Activated CD4-positive, alpha-beta T cell treated with anti-CD3 and anti-CD28 coated beads, Interleukin-2, amount 50 U/mL, for 1 hour (primary cell): ENCODE data around the gene LRRC47.
A peak's percentile ranks its signal among the peaks of the same experiment; 100 is the strongest.
"Not testable (repeated sequence)": the region's sequence is repeated elsewhere in the genome, so short reads cannot be mapped to it uniquely, and the experiment has no call there.

Experiments
- DNase-seq: peaks from one replicate; pipeline ENCODE4 v3.0.0-alpha.2; 2020

LRRC47 gene

DNA sequence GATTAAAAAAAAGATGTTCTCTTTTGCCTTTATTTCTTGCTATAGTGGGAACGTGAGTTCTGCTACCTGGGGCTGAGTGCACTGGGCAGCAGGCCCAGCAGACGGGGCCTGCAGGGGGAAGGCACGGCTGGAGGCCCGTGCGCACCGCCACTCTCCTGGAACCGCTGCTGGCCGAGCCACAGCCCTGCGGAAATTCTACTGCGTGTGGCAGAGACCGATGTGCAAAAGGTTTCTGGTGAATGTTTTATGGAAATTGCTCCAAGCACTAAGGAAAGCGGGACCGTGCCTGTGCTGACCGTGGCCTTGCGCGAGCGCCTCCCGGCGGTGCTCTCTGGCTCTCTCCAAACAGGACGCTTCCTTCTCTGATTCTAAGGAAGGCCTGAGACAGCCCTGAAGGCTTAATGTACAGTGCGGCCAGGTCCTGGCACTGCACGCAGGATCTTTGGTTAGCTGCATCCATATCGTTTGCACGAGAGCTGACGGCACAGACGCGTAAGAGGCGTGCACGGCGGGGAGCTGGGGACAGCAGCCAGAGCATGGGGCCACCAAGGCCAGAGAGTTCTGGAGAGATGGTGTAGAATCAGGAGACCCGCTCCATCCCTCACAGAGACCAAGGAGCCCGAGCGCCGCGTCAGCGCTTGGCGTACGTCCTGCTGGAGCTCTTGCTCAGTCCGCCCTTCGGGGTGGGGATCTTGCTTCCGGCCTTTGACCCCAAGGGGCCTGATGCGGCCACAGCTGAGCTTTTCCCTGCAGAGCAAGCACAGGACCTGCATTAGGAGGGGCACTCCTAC lies 18.7 kb upstream of the LRRC47 start:
- DNase-seq: no peak

DNA sequence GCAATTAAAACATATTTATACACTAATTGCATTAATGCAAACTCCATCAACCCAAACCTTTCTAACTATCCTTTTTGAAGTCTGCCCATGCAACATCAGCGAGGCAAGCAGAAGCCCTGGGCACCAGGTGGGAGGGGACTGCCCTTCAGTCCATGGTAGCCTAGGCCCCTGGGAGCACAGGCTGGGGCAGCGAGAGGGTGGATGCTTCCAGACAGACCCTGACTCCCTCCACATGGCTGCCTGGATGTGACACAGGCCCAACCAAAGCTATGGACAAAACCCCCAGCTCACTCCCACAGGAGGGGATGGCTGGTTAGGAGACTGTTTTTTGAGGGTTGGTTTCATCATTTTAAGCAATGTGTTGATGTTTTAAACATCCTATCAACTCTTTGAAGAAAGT lies 17.8 kb upstream of the LRRC47 start:
- no peak for DNase-seq

DNA sequence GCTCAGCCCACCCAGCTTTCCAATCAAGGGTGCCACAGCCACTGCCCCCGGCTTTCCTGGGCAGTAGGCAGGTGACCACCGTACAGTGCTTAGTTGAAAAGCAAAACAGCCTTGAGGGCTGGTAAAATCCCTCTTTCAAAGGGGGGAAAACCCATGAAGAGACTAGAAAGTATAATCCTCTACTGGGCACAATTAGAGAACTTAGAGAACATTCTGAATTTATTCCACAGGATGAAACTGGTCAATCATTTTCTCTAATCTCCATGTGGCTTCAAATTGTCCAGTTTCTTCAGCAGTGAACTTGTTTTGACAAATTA lies 15.3 kb upstream of the LRRC47 start:
- no peak for DNase-seq

DNA sequence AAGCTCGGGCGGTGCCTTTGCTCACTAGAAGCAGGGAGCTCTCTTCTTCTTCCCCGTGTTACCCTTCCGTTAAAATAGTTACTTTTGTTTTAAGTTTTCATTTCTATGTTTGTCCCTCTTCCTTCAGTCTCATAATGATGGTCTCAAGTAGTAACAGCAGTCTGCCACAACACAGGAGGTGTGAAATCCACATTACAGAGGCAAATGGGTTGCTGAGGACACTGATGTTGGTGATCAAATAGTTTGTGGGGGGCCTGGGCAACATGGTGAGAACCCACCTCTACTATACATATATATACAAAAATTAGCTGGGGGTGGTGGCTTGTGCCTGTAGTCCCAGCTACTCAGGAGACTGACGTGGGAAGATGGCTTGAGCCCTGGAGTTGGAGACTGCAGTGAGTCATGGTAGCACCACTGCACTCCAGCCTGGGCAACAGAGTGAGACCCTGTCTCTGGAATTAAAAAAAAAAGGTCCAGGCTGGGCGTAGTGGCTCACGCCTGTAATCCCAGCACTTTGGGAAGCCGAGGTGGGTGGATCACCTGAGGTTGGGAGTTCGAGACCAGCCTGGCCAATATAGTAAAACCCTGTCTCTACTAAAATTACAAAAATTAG lies 14.0 kb upstream of the LRRC47 start:
- DNase-seq: not testable (repeated sequence)

DNA sequence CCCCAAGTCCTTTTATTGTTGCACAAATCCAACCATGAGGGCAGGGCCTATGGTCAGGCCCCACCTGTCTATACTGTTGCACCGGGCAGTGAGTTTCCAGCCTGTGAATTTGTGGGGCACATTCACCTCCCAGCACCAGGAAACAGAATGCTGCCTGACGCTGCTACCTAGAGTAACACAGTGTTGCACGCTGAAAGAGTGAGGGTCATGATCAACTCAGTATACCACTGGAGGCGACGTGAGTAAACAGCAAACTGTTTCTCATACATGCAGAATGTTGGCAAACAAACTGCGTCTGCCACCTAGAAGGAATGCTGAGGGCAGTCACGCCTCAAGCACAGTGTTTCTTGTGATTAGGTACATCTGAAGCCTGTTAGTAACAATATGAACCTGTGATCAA lies 13.4 kb upstream of the LRRC47 start:
- DNase-seq: no peak

DNA sequence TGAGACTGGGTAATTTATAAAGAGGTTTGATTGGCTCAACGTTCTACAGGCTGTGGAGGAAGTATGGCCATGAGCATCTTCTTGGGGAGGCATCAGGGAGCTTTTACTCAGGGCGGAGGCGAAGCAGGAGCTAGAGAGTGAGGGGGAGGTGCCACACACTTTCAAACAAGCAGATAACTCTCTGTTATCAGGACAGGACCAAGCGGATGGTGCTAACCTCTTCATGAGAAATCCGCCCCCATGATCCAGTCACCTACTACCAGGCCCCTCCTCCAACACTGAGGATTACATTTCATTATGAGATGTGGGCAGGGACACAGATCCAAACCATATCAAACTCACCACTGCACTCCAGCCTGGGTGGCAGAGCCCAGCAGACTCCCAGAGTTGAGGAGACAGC lies 11.5 kb upstream of the LRRC47 start:
- no peak for DNase-seq

DNA sequence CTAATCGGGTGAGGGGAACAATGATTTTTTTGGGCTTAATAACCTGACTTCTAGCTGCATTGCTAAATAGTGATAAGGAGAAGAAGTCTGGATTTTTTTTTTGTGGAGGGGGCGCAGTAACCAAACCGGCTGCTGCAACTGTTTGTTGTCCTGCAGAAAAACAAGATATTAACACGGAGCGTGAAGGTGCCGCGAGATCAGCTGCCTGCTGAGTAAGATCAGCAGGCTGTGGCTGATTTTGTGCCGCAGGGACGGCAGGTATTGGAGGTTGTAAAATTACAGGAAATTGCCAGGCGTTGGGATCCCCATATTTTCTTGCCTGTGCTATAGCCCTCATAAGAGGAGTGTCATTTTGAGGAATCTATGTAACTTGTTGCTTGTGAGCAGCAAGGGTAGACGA lies 8.7 kb upstream of the LRRC47 start:
- no peak for DNase-seq

DNA sequence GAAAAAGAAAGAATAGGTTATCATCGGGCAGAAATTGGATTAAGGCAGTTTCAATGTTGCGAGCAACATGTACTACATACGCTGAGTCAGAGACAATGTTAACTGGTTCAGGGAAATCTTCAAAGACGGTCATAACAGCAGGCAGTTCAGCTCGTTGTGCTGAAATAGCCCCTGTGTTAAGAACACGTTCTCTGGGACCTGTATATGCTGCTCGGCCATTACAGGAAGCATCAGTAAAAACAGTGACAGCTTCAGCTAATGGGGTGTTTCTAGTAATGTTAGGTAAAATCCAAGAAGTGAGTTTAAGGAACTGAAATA lies 8.3 kb upstream of the LRRC47 start:
- not testable (repeated sequence) for DNase-seq

DNA sequence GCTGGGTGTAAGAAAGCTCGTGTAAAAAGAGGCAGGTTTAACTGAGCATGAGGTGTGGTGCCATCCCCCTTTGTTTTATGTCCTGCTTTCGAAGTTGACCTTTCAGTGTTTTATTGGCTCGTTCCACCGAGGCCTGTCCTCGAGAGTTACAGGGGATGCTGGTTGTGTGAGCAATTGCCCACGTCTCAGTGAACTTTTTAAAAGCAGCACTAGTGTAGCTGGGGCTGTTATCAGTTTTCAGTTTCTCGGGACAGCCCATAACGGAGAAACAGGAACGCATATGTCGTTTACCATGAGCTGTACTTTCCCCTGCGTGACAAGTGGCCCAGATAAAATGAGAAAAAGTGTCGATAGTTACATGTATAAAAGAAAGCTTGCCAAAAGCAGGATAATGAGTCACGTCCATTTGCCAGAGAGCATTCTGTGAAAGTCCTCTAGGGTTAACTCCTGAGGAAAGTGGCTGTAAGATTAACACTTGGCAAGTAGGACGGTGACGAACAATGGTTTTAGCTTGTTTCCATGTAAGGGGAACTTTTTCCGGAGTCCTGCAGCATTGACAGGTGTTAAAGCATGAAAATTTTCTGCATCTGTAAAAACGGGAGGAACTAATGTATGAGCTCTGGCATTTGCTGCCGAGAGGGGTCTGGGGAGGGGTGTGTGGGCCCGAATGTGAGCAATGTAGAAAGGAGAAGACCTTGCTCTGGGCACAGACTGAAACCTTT lies 7.8 kb upstream of the LRRC47 start:
- no peak for DNase-seq

DNA sequence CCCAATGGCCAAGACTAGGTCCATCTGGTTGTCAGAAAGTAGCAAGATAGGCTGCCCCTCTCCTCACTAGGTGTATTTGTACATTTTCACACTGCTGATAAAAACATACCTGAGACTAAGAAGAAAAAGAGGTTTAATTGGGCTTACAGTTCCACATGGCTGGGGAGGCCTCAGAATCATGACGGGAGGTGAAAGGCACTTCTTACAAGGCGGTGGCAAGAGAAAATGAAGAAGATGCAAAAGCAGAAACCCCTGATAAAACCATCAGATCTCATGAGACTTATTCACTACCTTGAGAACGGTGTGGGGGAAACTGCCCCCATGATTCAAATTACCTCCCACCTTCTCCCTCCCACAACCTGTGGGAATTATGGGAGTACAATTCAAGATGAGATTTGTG lies 4.5 kb upstream of the LRRC47 start:
- not testable (repeated sequence) for DNase-seq

DNA sequence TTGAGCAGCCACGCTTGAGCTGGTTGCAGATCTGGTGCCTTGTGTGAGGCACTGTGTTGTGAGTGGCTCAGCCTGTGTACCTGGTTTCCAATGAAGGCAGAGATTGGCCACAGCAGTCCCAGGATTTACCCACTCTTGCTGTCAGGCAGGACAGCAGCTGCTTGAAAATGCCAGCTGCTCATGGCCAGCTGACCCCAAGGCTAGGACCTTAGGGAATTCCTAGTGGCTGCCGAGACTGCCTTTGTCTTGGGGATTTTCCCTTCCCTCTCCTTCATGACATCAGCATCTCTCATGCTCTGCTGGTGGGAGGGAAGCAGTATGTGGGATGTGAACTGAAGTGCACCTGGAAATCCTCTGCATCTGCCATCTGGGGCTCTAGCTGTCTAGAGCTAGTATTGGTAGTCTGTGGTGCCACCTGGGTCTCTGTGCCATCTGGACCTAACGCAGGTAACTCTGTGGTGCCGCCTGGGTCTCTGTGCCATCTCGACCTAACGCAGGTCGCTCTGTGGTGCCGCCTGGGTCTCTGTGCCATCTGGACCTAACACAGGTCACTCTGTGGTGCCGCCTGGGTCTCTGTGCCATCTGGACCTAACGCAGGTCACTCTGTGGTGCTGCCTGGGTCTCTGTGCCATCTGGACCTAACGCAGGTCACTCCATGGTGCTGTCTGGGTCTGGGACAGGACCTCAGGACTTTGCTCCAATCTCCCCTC lies 3.8 kb upstream of the LRRC47 start:
- no peak for DNase-seq

DNA sequence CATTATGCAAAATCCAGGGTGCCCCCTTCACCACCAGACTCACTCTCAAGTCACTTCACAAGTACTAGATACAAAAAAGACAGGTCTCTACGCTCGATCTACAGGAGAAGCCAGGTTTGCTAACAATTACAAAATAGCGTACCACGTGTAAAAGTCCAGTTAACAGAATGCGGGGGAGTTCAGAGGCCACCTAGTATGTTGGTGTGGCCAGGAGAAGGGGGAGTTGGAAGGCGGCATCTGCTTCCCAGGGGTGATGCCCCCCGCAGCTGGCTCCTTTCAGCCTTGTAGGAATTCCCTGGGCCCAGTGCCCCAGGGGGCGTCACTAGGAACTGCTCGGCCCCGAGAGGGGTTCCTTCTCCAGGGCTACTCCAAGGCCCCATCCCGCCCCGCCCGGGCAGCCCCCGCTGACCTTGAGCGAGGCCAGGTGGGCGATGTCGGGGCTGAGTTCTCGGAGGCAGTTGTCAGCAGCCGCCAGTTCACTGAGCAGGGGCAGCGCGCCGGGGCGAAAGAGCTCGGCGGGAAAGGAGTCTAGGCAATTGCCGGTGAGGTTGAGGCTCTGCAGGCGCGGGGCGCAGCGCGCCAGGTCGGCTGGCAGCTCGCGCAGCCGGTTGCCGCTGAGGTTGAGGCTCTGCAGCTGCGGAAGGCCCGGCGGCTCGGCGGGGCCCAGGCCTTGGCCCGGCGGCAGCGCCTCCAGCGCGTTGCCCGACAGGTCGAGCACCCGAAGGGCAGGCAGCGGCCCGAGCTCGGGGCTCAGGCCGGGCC lies 664 bp downstream of the LRRC47 start:
- DNase-seq: no peak

DNA sequence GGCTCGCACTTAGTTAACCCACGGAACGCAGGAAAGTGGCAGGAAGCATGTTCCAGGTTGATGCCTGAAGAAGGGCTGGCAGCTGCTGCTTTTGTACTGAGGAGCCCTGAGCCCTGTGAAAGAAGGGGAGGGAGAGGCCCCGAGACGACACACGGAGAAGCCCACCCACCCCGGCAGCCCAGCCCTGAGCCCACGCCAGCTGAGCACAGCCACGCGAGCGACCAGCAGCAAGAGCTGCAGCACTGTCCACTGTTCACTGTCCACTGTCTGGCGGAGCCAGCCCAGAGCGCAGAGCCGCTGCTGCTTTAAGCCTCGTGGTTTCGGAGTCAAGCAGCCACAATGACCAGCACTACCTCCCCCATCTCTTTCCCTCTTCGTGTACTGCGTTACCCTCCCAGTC lies 5.3 kb downstream of the LRRC47 start:
- no peak for DNase-seq

DNA sequence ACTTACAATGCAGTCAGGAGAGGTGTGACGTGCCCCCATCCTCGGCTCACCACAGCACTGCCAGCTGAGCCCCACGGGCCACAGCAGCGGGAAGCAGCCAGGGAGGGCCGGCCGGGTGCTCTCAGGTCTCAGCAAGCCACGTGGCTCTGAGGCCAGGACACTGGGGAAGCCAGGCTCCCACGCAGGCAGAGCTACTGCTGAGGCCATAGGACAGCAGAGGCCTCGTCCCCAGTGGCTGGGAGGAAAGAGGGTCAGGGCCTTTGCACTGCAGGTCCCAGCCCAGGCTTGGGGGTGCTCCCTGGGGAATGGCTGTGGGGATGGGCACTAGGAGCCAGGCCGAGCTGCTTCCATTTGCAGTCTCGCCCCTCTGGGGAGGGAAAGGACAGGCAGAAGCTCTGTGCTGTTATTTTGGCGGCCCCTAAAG lies 5.8 kb downstream of the LRRC47 start:
- no peak for DNase-seq

DNA sequence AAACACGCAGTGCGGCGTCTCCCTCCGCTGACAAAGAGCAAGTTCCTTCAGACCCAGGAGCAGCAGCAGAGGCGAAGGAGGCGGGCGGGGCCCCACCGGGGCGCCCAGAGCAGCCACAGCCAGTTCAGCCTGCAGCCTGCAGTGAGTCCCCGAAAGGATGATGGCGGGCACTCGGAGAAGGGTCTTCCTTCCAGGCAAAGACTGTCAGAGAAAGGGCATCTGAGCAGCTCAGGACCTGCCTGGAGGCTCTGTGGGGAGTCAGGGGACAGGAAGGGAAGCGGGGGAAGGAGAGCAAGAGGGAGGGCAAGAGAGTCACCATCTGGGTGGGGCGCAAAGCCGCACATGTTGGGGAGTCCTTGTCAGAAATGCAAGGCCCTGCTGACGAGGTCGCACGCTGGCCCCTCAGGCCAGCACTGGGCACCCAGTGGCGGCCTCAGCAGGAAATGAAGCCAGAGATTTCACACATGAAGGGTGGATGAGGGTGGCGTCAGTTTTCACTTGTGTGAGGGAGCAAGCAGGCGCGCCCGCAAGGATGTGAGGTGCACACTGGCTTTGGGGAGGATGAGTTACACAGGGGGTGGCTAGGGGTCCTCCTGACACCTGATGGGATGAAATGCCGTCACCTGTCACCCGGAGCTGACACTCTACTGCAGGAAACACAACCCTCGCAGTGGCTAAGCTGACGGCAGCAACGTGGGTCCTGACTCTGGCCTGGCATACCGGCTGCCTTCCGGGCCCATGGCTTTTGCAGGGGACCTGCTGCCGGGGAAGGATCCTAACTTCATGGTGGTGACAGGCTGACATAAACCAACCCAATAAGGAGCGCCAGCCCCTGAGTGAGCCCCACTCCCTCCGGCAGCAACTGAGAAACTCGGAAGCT lies 6.6 kb downstream of the LRRC47 start:
- no peak for DNase-seq

DNA sequence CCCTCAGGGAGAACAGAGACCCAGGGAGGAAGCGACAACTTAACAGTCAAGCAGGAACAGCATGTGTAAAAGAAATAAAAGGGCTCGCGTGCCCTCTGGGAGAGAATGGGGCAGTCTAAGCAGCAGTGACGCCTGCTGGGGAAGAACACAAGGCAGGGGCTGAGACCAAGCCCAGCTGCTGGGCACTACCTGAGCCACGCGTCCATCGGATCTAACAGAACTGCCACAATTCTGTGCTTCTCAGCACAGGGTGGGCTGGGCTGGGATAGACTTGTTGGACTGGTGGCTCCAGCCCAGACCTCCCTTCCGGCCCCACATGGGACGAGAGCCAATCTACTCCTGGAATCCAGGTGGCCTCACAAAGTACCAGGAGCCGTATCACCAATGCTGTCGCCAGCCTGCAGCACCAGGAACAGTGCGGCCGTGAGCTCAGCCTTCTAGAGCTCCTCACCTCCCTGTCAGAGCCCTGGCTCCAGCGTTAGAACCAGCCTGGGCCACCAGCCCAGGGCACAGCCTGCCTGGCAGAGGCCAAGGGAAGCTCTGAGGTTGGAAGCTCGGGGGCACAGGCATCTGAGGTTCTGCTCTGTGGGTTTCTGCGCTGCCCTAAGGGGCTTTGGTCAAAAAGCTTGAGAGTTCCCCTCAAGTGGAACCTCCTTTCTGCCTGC lies 7.4 kb downstream of the LRRC47 start:
- no peak for DNase-seq

DNA sequence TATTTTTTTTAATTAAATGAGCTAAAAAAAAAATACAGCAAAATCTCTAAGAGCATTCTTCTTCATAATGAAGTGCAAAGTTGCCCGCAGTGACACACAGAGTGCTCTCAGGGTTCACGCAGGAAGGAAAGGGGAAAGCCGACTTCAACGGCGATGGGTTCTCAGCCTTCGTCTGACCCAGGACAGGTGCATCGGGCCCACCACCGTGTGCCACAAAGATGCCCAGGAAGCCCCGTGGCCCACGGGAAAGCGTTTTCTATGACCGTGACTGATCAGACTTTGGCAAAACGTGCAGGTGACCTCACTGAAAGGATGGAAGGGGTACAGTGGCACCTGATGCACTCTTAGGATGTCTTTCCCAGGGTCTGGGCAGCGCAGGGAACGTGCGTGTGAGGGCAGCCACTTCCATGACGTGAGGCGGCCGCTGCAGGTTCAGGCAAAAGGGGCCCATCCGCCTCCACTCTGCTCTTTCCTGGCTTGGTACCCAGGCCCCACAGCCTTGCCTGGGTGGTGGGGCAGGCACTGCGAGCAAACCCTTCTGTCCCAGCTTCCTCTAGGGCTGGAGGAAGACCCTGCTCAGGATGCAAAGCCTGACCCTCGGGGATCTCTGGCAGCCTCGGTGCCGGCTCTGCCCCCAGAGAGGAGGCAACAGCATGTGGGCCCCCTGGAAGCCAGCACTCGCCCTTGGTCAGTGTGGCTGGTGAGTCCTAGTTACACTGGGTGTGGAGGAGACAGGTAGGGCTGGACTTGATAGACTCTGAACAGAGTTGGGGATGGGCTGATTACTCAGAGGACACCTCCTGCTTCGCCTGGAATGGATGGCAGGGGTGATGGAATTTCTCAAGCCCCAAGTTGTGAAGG lies 8.3 kb downstream of the LRRC47 start:
- no peak for DNase-seq

DNA sequence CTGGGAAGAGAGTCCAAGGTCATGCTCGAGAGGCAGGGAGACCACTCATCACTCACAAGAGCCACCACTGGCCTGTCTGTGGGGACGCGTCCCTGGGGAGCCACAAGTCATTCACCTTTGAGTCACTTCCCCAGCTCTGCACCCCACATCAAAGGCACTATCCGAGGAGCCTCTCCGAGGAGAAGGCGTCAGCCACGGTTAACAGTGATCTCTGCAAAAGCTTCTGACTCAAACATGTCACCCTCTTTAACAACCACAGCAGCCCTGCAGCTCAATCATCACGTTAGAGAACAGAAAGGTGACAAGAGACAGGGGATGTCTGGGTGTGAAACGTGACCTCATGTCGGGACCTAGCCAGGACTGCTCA lies 9.0 kb downstream of the LRRC47 start:
- peak; percentile 39 for DNase-seq

DNA sequence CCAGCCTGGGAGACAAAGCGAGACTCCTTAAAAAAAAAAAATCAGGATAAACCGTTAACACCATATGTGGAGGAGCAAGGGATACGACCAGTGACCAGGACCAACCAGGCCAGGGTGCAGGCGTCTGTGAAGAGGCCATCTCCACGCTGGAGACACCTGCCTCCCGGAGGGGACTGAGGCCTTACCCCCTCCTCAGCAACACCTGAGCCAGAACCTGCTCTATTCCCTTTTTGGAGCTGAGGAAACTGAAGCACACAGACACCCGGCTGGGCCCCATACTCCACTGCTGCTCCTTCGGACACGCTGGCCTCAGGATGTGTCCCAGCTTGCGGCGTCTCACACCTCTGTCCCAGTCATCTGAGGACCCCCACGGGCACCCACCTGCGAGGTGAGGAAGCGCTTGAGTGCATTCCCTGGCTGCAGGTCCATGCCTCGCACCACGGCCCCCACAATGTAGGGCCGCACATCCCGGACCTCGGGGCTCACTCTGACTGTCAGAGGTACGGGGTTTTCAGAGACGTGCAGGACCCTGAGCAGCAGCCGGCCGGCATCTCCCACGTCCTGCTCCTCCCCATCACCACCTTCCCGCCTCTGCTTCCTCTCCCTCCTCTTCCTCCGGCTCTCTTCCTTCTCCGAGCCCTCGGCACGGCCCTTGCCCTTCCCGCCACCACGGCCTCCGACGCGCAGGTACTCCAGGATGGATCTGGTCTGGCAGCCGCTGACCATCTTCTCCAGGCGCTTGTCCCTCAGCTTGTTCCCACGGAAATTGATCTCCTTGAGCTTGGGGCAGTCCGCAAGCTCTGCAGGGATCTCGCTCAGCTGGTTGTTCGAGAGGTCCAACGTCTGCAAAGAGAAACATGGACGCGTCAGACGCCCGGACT lies 9.6 kb downstream of the LRRC47 start:
- DNase-seq: no peak
